Fibroblast of lung (primary cell): Measurements from ENCODE around the gene BAG5. TPM values are rescaled to one million over a fixed set of nuclear protein-coding genes. Genes with fewer than 3 reads are reported as not detected.
A peak's percentile ranks its signal among the peaks of the same experiment; 100 is the strongest.

Experiments used
- DNase-seq, 2 donors: peaks; one replicate each; pipeline versions ENCODE4 v3.0.0 to v3.0.0-alpha.2; 2010; ENCODE audit warnings: low read depth in 2 of 2
- H2AFZ ChIP-seq: 2 replicates; pipeline ENCODE4 v1.5.1; 2012; ENCODE audit warnings: low read length, control low read depth, inconsistent platforms
- H3K27ac ChIP-seq: 2 replicates; pipeline ENCODE4 v1.5.1; 2011; ENCODE audit warnings: low read length, control low read depth; ENCODE audit not compliant: insufficient read depth
- H3K27me3 ChIP-seq: 2 replicates; pipeline ENCODE4 v1.5.1; 2011; ENCODE audit warnings: mild to moderate bottlenecking, low read length; ENCODE audit not compliant: control insufficient read depth, insufficient read depth
- H3K36me3 ChIP-seq: 2 replicates; pipeline ENCODE4 v1.5.1; 2011; ENCODE audit warnings: low read length; ENCODE audit not compliant: control insufficient read depth, insufficient read depth
- H3K4me1 ChIP-seq: 2 replicates; pipeline ENCODE4 v1.5.1; 2011; ENCODE audit warnings: low read length; ENCODE audit not compliant: control insufficient read depth, insufficient read depth; ENCODE audit errors: extremely low read depth
- H3K4me2 ChIP-seq: 2 replicates; pipeline ENCODE4 v1.5.1; 2011; ENCODE audit warnings: low read length, control low read depth; ENCODE audit not compliant: insufficient read depth; ENCODE audit errors: extremely low read depth
- H3K4me3 ChIP-seq, 4 experiments: fragments of 200-600 bp in 1 of 4; sonication (generic) in 1 of 4; replicated peaks in 1 of 4; 2 replicates each; pipeline ENCODE4 v1.5.1; 2011 to 2016; ENCODE audit warnings: low read length in 4 of 4, low read depth in 3 of 4, mild to moderate bottlenecking in 3 of 4, control low read depth in 2 of 4, inconsistent platforms in 1 of 4, mixed read lengths in 1 of 4; ENCODE audit not compliant: insufficient read depth in 1 of 4; ENCODE audit errors: control extremely low read depth in 1 of 4
- H3K79me2 ChIP-seq: 2 replicates; pipeline ENCODE4 v1.5.1; 2012; ENCODE audit warnings: mild to moderate bottlenecking, low read length, inconsistent platforms; ENCODE audit not compliant: control insufficient read depth, insufficient read depth
- H3K9ac ChIP-seq: 2 replicates; pipeline ENCODE4 v1.5.1; 2011; ENCODE audit warnings: mild to moderate bottlenecking, low read length, control low read depth; ENCODE audit not compliant: insufficient read depth
- H3K9me3 ChIP-seq: 2 replicates; pipeline ENCODE4 v1.5.1; 2012; ENCODE audit warnings: low read depth, low read length; ENCODE audit not compliant: control insufficient read depth, insufficient read depth
- H4K20me1 ChIP-seq: 2 replicates; pipeline ENCODE4 v1.5.1; 2011; ENCODE audit warnings: low read length; ENCODE audit not compliant: control insufficient read depth, insufficient read depth; ENCODE audit errors: extremely low read depth
- EZH2 ChIP-seq: IDR thresholded peaks from 2 replicates; pipeline ENCODE4 v1.5.1; 2012; ENCODE audit warnings: low read length, control low read depth, mild to moderate bottlenecking; ENCODE audit errors: missing control alignments
- polyA plus RNA-seq, 2 donors: library from polyadenylated mRNA; depleted of rRNA in 1 of 2; stranded (reverse) in 1 of 2; unstranded in 1 of 2; fragments of >200 nt; gene quantifications; 2 replicates each; pipeline ENCODE4 v1.2.1, GENCODE V29; 2011 to 2012; ENCODE audit warnings: missing spikeins in 1 of 2
- total RNA-seq: library from RNA; depleted of rRNA; stranded (reverse); fragments of >200 nt; gene quantifications from 2 replicates; pipeline ENCODE4 v1.2.1, GENCODE V29; 2014
- TF ChIP-seq, protein P1 (sequence below), 2 donors: IDR thresholded peaks in 1 of 2; conservative IDR thresholded peaks in 1 of 2; 1 replicate in 1 of 2; 2 replicates in 1 of 2; pipeline ENCODE4 v1.5.1; 2011 to 2012; ENCODE audit warnings: low read length in 2 of 2, control low read depth in 1 of 2, inconsistent platforms in 1 of 2, low read depth in 1 of 2, mild to moderate bottlenecking in 1 of 2

The BAG5 gene
- total and polyA plus RNA-seq, 2 donors (not counting 1 experiment from before 2014, with no cell fraction given), result 14.9 to 25.8 TPM

DNA sequence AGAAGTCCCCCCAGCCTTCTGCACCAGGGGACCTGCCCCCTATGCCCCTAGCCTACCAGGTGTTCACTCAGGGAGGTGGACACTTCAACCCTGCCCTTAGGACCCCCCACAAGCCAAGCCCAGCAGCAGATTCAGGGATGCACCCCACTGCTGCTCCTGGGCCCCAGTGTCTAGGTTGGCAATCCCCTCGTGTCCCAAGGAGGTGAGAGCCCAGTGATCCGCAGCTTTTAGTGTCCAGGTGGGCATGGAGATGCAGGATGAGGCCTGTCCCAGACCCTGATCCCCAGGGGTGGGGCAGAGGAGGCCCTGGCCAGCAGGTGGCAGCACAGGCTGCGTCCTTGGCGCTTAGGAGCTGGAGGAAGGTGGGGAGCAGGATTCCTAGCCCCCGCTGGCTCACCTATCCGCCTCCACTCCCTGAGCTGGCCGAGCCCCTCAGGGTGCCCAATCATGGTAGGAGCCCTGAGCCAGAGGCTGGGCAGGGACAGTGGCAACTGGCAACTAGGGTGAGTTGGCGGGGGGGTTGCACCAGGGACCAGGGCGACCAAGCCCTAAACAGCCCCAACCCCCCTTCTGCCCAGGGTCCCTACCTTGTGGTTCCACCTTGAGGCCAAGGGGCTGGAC lies 43.9 kb downstream of the BAG5 start:
- TF ChIP-seq EZH2, result no peak
- TF ChIP-seq, protein P1, sequence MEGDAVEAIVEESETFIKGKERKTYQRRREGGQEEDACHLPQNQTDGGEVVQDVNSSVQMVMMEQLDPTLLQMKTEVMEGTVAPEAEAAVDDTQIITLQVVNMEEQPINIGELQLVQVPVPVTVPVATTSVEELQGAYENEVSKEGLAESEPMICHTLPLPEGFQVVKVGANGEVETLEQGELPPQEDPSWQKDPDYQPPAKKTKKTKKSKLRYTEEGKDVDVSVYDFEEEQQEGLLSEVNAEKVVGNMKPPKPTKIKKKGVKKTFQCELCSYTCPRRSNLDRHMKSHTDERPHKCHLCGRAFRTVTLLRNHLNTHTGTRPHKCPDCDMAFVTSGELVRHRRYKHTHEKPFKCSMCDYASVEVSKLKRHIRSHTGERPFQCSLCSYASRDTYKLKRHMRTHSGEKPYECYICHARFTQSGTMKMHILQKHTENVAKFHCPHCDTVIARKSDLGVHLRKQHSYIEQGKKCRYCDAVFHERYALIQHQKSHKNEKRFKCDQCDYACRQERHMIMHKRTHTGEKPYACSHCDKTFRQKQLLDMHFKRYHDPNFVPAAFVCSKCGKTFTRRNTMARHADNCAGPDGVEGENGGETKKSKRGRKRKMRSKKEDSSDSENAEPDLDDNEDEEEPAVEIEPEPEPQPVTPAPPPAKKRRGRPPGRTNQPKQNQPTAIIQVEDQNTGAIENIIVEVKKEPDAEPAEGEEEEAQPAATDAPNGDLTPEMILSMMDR (conservative IDR thresholded peaks at IDR 0.05 in 1 of 2, IDR thresholded peaks at IDR 0.05 in 1 of 2; ENCODE audit: low read depth in 1 of 2, low read length in 2 of 2), result peak; percentile 81 to 94
- no peaks in the 10 kb centered on the region for H3K79me2 ChIP-seq
- H3K27me3 ChIP-seq, result no peaks in the 10 kb centered on the region
- H3K9ac ChIP-seq, result no peak overlapping the region
- H3K27ac ChIP-seq, result no peak overlapping the region
- no peaks in the 10 kb centered on the region for H4K20me1 ChIP-seq
- H2AFZ ChIP-seq, result no peak overlapping the region
- H3K9me3 ChIP-seq, result no peaks in the 10 kb centered on the region
- no peak overlapping the region for H3K4me2 ChIP-seq
- peaks cover 2% of the 10 kb centered on the region for H3K36me3 ChIP-seq
- H3K4me1 ChIP-seq, result peaks cover 16% of the 10 kb centered on the region
- DNase-seq, result peak in 1 of 2 donors; percentile 39
- H3K4me3 ChIP-seq, result no peak overlapping the region

DNA sequence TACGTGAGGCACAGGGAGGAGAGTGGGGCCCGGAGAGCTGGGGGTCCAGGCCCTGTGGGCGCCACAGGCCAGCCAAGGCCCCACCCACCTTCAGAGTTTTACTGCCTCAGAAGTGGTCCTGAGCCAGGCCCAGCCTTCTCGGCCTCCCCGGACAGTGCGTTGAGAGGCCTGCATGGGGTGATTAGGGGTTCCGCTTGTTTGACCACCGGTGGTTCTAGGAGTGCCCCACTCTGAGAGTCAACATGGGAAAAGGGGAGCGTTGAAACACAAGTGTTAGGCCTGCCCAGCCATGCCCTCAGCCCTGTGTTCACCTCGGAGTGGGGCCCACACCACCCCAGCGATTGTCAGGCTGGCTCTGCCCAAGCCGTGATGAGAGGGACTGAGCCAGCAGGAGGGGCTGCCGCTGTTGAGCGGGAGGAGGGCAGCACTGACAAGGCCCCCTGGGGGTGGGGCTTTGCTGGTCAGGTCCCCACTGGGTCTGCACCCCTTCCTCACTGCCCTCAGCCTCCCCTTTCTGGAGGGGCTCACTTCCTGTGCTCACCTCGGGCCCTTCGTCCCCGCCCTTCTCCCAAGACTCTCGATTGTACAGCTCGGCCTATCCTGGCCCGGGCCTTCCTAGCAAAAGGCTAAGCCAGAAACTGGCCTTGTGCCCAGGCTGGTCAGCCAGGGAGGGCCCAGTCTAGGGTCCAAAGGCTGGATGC lies 44.6 kb downstream of the BAG5 start:
- Histone ChIP-seq H3K4me1 (peaks cover 17% of the 10 kb centered on the region), H3K36me3 (peaks cover 2% of the 10 kb centered on the region), H3K9me3 (no peaks in the 10 kb centered on the region), H2AFZ (no peak overlapping the region), H3K79me2 (no peaks in the 10 kb centered on the region), H3K27ac (peak overlapping the region; percentile 28), H3K27me3 (no peaks in the 10 kb centered on the region), H3K9ac (no peak overlapping the region), H4K20me1 (no peaks in the 10 kb centered on the region), H3K4me3 (no peak overlapping the region), H3K4me2 (no peak overlapping the region)
- TF ChIP-seq, protein P1 (conservative IDR thresholded peaks at IDR 0.05 in 1 of 2, IDR thresholded peaks at IDR 0.05 in 1 of 2; ENCODE audit: low read depth in 1 of 2, low read length in 2 of 2), result no peak
- no peak for TF ChIP-seq EZH2
- peak in 1 of 2 donors; percentile 20 for DNase-seq

GRCh38 chr14:103517174-103517566 lies 45.3 kb downstream of the BAG5 start:
- H3K4me2 ChIP-seq, result no peak overlapping the region
- DNase-seq, result no peak
- H4K20me1 ChIP-seq, result no peaks in the 10 kb centered on the region

More at GRCh38 chr14:103517174-103517566, 45.3 kb downstream of the BAG5 start:
- H3K36me3 ChIP-seq, result peaks cover 2% of the 10 kb centered on the region
- H3K4me3 ChIP-seq, result no peak overlapping the region
- no peaks in the 10 kb centered on the region for H3K79me2 ChIP-seq
- TF ChIP-seq, protein P1 (conservative IDR thresholded peaks at IDR 0.05 in 1 of 2, IDR thresholded peaks at IDR 0.05 in 1 of 2; ENCODE audit: low read depth in 1 of 2, low read length in 2 of 2), result no peak
- no peak for TF ChIP-seq EZH2
- no peaks in the 10 kb centered on the region for H3K27me3 ChIP-seq
- no peaks in the 10 kb centered on the region for H3K9me3 ChIP-seq
- no peak overlapping the region for H3K9ac ChIP-seq
- no peak overlapping the region for H3K27ac ChIP-seq
- H2AFZ ChIP-seq, result no peak overlapping the region
- H3K4me1 ChIP-seq, result peaks cover 21% of the 10 kb centered on the region
